ENCODE data around the gene GNG10. TPM values are rescaled to one million over a fixed set of nuclear protein-coding genes. Genes with fewer than 3 reads are reported as not detected.

The GNG10 gene
- total RNA-seq, 2 donors from 2014 or later, result 5.9 to 16.6 TPM

DNA sequence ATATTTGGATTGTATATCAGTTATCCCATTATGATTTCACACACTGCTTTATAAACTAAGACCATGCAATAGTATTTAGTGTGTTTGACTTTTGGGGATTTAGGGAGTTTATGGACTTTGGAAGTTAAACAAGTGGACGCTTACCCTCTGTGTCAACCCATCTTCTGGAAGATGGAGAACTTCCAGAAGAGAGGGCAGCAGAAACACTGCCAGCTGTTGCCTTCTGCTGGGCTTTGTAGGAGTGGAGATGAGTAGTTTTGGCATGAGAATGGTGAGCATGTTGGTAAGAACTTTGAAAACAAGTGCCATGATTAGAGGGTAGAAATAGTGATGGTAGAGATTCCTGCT is 28.0 kb upstream of the GNG10 start:
- ATAC-seq (no peak), DNase-seq (no peak)
- H3K27ac ChIP-seq, result no peak overlapping the region
- H3K4me1 ChIP-seq, result peaks cover 55% of the 10 kb centered on the region
- H3K27me3 ChIP-seq, result no peaks in the 10 kb centered on the region
- intact Hi-C loops (cut with DNase I), result no loop called here
- H3K9me3 ChIP-seq, result peaks cover 0 to 3% (median 0%) of the 10 kb centered on the region in 3 donors
- no peak overlapping the region for H3K4me3 ChIP-seq
- 28 to 39% methylated on average over 1 of the region's 1 CpG for WGBS, 2 donors
- TF ChIP-seq, protein P1, sequence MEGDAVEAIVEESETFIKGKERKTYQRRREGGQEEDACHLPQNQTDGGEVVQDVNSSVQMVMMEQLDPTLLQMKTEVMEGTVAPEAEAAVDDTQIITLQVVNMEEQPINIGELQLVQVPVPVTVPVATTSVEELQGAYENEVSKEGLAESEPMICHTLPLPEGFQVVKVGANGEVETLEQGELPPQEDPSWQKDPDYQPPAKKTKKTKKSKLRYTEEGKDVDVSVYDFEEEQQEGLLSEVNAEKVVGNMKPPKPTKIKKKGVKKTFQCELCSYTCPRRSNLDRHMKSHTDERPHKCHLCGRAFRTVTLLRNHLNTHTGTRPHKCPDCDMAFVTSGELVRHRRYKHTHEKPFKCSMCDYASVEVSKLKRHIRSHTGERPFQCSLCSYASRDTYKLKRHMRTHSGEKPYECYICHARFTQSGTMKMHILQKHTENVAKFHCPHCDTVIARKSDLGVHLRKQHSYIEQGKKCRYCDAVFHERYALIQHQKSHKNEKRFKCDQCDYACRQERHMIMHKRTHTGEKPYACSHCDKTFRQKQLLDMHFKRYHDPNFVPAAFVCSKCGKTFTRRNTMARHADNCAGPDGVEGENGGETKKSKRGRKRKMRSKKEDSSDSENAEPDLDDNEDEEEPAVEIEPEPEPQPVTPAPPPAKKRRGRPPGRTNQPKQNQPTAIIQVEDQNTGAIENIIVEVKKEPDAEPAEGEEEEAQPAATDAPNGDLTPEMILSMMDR (IDR thresholded peaks at IDR 0.05), result no peak
- TF ChIP-seq POLR2A (IDR thresholded peaks at IDR 0.05), result no peak
- no peaks in the 10 kb centered on the region for H3K36me3 ChIP-seq (replicated peaks in 1 of 2; ENCODE audit: insufficient read depth in 1 of 2, low read depth in 2 of 2)

DNA sequence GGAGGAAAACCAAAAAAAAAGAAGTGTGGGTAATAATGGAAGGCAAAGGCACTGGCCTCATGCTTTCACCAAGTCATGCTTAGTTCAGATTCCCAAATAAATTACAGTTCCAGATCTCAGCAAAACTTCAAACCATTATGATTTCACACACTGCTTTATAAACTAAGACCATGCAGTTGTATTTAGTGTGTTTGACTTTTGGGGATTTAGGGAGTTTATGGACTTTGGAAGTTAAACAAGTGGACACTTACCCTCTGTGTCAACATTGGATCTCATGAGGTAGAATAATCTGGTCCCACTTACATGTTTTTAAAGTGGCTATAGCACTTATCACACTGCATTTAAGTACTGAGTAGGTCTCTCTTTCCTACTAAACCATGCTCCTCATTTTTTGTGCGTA is 26.5 kb upstream of the GNG10 start:
- intact Hi-C loops (cut with DNase I), result no loop called here
- ATAC-seq (no peak), DNase-seq (no peak)
- Histone ChIP-seq H3K4me1 (peaks cover 59% of the 10 kb centered on the region), H3K27ac (no peak overlapping the region), H3K9me3 (peaks cover 0 to 3% (median 0%) of the 10 kb centered on the region in 3 donors), H3K36me3 (replicated peaks in 1 of 2; ENCODE audit: insufficient read depth in 1 of 2, low read depth in 2 of 2) (no peaks in the 10 kb centered on the region), H3K4me3 (no peak overlapping the region), H3K27me3 (no peaks in the 10 kb centered on the region)
- WGBS, 2 donors, result 13 to 45% methylated on average over 1 of the region's 1 CpG
- TF ChIP-seq POLR2A (IDR thresholded peaks at IDR 0.05), result no peak
- TF ChIP-seq, protein P1 (IDR thresholded peaks at IDR 0.05), result no peak

DNA sequence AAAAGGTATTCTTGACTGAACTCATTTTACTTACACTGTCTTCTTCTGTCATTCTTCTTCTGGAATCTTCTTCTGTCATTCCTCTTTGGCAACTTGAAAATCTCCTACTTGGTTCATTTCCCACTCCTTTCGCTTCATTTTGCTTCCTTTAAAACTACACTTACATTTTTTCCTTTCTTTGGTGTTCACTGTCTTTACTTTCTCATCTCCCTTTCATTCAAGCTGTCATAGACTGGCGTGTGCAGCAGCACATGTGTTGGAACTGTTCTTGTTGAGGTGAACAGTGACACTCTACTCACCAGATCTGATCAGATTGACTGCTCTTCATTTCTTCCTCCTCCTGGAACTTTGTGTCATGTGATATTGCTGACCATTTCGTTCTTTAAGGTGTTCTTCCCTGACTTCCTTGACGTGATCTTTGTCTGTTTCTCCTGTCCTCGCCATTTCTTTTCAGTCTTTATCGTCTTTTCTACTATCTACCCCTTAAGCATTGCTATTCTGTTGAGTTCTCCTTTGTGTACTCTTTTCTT is 23.9 kb upstream of the GNG10 start:
- Histone ChIP-seq H3K27me3 (no peaks in the 10 kb centered on the region), H3K27ac (peak overlapping the region in 2 of 4 donors; percentile 10 to 48), H3K36me3 (replicated peaks in 1 of 2; ENCODE audit: insufficient read depth in 1 of 2, low read depth in 2 of 2) (no peaks in the 10 kb centered on the region), H3K9me3 (peaks cover 0 to 3% (median 0%) of the 10 kb centered on the region in 3 donors), H3K4me1 (peaks cover 52% of the 10 kb centered on the region), H3K4me3 (no peak overlapping the region)
- 38 to 49% methylated on average over 6 of the region's 6 CpGs for WGBS, 2 donors
- intact Hi-C loops (cut with DNase I), result no loop called here
- ATAC-seq (no peak), DNase-seq (no peak)
- no peak for TF ChIP-seq POLR2A (IDR thresholded peaks at IDR 0.05)
- TF ChIP-seq, protein P1 (IDR thresholded peaks at IDR 0.05), result no peak

DNA sequence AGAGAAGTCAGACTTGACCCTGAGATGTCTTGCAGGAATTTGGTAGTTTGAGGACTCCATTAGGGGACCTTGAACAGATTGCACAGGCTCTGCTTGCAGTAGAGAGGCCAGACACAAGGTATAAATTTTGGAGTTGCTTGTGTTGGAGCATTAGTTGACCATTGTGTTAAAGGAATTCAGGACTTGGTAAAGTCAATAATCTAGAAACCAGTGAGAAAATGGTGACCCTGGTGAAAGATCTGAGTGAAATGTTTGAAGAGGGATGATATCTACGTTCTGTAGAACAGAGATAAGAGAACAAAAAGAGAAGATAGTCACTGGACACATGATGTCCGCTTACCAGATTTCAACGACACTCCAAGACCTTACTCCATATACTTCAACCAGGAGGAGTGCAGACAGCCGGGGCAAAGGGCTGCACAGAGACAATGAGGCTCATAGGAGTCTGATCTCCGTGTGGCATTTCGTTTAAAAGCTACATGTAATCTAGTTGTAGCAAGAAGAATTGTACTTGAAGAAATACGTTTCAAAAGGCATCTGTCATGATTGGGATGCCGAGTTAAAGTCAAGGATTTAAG is 17.1 kb upstream of the GNG10 start:
- TF ChIP-seq, protein P1 (IDR thresholded peaks at IDR 0.05), result no peak
- no peak for TF ChIP-seq POLR2A (IDR thresholded peaks at IDR 0.05)
- 69 to 75% methylated on average over 8 of the region's 8 CpGs for WGBS, 2 donors
- Histone ChIP-seq H3K27ac (no peak overlapping the region), H3K9me3 (no peaks in the 10 kb centered on the region), H3K4me3 (no peak overlapping the region), H3K4me1 (peaks cover under 1% of the 10 kb centered on the region), H3K27me3 (no peaks in the 10 kb centered on the region), H3K36me3 (replicated peaks in 1 of 2; ENCODE audit: insufficient read depth in 1 of 2, low read depth in 2 of 2) (peaks cover 0 to 2% of the 10 kb centered on the region in 2 donors)
- ATAC-seq (no peak), DNase-seq (no peak)
- intact Hi-C loops (cut with DNase I), result no loop called here

DNA sequence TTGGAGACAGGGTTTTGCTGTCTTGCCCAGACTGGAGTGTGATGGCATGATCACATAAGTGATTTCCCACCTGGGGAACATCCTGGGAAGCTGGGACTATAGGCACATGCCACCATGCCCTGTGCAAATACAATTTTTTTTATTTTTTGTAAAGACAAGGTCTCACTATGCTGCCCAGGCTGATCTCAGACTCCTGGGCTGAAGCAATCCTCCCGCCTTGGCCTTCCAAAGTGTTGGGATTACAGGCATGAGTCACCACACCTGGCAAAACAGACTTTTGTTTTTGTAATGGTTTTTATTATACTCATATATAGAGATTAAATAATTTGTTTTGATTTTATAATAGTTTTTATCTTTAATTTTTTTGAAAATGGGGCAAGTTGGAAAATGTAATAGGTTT is 15.6 kb upstream of the GNG10 start:
- Histone ChIP-seq H3K4me1 (no peaks in the 10 kb centered on the region), H3K9me3 (no peaks in the 10 kb centered on the region), H3K36me3 (replicated peaks in 1 of 2; ENCODE audit: insufficient read depth in 1 of 2, low read depth in 2 of 2) (peaks cover 2 to 6% of the 10 kb centered on the region in 2 donors), H3K27ac (no peak overlapping the region), H3K27me3 (no peaks in the 10 kb centered on the region), H3K4me3 (no peak overlapping the region)
- peak in 2 of 4 donors; percentile 23 to 38 for DNase-seq
- intact Hi-C loops (cut with DNase I), result no loop called here
- no peak for ATAC-seq
- TF ChIP-seq, protein P1 (IDR thresholded peaks at IDR 0.05), result no peak
- 89 to 95% methylated on average over 1 of the region's 1 CpG for WGBS, 2 donors

Data from body of pancreas (tissue), 4 donors.